ENCODE measurements around the gene MCU.
"Not testable (repeated sequence)": the region's sequence is repeated elsewhere in the genome, so short reads cannot be mapped to it uniquely, and the experiment has no call there.

MCU gene

DNA sequence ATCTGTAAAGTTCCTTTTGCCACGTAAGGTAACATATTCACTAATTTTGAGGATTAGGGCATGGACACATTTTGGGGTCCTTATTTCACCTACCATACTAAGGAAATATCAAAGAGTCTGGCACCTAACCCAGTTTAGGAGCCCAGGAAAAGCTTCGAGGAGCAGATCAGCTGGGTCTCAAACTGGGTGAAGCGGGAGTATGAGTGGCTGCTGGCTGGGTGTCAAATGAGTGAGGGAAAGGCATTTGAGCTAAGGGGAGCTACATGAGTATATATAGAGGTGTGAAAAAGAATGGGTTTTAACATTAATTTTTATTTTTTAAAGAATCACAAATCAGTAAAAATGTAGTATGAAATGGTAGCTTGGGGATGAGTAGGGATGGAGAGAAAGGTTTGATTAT is 71.3 kb downstream of the MCU start:
- DNase-seq: no peak

DNA sequence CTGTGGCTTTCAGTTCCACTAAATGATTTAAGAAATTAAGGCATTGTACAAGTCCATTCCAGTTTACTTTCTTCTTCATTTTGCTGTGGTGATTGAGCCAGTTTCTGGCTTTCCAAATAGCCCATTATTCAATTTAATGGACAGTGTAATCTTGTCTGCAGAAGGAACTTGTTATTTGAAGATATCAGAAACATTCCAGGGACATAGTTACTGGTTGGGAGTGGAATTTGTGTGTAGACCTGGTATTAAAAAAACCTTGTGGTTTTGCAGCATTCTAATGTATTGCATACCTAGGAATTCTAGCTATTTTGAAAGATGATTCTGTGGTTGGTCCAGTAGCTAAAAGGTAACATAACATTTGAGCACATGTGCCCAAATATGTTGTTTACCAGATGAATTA is 72.2 kb downstream of the MCU start:
- no peak for DNase-seq

DNA sequence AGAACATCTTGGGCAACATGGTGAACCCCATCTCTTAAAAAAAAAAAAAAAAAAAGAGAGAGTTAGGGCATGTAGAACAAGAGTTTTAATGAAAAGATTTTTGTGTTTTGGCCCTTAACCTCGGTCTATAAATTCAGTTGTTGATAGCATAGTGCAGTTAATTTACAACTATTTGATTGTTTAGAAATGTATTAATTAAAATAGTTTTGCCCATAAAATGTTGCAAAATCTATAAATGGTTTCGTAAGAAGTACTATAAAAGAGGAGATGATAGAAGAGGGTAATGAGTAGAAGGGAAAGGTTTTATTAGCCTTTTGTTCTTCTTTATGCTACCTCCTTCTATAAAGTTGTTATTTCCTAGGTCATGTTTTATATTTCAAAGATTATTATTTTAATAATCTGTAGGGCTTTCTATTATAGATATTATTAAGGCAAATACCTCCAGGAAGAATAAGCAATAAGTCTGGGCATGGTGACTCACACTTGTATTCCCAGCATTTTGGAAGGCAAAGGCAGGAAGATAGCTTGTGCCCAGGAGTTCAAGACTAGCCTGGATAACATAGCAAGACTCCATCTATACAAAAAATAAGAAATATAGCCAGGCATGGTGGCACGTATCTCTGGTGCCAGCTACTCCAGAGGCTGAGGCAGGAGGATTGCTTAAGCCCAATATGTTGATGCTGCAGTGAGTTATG is 73.3 kb downstream of the MCU start:
- DNase-seq: no peak

DNA sequence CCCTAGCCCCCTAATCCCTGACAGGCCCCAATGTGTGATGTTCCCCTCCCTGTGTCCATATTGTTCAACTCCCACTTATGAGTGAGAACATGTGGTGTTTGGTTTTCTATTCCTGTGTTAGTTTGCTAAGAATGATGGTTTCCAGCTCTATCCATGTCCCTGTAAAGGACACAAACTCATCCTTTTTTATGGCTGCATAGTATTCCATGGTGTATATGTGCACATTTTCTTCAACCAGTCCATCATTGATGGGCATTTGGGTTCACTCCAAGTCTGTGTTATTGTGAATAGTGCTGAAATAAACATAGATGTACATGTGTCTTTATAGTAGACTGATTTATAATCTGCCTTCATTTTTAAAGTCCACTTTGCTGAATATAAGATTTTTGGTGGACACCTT is 79.3 kb downstream of the MCU start:
- not testable (repeated sequence) for DNase-seq

DNA sequence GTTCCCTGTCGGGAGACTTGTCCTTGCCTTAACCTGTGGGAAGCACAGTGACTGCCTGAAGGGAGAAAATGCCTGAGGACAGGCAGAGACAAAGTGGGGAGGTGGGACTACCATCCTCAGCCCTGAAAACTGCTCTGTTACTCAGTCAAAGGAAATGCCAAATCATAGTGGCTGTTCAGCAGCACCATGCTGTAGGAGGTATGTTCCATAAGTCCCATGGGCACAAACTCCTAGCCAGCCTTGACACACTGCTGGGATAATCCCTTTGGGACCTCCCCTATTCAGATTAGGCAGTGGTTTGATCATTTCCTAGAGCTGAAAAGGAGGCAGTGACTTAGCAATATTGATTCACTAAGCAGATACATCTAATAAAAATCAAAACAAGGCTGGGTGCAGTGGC is 80.1 kb downstream of the MCU start:
- no peak for DNase-seq

DNA sequence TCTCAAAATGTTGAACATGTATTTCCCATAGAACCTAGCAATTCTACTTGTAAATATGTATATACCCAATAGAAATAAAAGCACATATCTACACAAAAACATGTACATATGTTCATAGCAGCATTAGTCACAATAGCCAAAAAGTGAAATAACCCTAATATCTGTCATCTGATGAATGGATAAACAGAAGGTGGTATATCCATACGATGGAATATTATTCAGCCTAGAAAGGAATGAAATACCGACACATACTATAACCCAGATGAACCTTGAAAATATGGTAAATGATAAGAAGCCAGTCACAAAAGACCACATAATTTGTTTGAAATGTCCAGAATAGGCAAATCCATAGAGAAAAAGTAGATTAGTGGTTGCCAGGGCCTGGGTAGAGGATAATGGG is 87.9 kb downstream of the MCU start:
- no peak for DNase-seq

DNA sequence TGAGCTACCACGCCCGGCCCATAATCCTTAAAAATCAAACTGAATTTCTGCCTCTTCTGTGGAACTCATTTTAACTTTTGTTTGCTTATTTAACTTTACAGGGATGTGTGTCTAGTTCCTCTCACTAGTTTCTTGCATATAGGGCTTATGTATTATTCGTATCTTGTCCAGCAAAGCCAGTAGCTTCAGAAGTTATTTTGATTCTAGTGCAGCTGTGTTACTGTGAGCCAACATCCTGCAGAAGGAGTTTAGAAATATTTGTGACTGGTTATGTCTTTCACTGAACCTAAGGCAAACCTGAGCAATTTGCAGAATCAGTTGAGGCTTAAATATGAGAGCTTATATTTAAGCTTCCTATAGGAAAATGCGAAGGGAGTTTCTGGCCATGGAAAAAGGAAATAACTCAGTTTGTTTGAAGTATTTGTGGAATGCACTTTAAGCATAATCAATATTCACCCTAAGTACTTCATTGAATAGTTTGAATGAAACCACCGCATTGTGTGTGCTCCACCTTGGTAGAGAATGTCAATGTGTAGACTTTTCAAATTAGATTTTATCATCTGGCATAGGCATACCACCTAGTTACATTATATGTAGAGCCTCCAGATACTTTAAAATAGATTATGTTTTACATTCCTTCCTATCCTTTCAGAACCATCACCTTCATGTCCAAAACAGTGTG is 90.8 kb downstream of the MCU start:
- no peak for DNase-seq

DNA sequence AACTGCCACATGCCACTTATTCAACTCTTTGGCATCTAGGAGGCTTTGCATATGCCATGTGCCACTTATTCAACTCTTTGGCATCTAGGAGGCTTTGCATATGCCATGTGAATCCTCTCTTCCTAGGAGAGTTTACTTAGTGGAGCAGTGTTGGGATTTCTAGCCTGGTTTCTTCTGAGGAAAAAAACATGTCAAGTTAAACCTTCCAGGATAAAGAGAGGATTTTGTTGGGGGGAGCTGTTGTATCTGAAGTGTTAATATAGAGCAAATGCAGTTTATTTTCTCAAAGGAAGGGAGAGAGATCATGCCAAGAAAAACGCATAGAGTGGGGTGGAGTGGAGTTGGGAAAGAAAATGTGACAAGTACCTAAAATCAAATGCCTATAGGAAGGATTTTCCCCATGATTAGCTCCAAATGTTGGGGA is 91.5 kb downstream of the MCU start:
- DNase-seq: no peak

DNA sequence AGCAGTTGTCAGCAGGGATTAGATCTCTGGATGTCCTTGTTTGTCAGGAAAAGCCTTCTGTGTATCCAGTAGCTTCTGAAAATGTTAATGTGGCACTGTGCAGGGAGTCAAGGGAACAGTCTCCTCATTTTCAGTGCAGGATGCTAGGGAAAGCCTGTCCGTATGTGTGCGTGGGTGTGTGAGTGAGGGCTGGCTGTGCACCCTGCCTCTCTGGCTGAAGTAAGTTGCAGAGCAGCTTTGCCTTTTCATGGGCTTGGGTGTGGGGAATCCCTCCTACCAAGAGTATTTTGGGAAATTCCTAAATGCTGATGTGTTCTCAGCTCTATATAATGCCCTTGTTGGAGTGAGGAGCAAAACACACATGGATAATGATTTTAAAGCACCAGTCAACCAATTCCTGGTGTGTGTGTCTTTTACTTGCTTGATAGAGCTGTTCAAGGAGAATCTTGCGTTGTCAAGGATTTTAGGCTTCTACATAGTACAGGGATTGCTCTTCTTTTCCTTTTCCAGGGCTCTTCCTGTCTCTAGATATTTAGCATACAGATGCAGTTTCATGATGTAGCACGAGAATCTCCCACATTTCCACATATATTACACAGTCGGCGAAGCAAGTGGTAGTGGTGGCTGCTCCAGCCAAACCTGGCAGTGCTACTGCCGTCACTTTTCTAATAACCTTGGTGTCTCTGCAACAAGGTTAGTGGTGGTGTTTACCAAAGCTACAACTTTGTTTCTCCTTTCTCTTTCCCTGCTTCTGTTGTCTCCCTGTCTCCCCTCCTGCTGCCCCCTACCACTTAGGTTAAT is 92.8 kb downstream of the MCU start:
- no peak for DNase-seq

DNA sequence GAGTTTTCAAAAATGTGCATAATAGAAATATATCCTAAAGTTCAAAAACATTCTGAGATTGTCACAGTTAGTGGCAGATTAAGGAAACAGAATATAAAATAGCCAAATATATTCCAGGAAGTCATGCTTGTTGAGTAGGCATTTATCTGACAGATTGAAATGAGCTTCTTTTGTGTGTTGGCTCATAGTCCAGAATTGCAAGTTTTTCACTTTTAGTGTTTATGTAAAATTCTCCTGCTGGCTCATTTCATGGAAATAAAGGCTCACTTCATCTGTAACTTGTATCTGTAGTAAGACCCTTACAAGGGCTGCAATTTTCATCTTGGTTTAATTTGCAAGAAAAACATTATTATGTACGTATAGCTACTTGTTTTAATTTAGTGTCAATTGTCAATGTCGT is 93.5 kb downstream of the MCU start:
- no peak for DNase-seq

DNA sequence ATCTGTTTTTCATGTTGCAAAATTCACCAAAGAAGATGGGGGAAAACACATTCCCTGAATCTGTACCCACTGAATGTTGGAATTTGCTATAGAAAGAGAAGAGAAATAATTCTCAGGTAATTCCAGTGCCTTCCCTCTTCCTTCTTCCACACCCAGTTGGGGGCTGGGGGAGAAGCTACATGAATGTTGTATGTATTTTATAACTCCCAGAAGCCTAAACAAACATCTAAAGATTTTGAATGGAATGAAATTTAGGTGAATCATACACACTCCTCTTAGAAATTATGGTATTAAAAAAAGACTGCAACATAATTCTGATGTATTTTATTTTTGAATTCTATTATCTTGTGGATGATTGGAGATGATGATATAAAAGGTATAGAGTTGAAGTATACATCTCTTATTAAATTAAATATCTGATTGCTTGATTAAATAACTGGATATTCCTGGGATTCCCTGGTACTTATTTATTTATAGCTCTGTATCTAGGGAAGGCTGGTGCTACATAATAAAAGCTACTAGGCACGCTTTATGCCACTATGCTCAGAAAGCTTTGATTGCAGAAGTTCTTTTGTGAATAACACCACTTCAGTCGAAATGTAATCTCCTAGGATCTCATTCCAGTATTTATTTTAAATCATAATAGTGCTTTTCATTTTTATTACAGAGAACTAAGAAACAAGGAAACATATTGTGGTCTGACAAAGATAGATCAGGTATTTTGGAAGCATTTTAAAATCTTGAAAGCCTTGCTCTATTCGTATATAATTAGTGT is 98.5 kb downstream of the MCU start:
- no peak for DNase-seq

DNA sequence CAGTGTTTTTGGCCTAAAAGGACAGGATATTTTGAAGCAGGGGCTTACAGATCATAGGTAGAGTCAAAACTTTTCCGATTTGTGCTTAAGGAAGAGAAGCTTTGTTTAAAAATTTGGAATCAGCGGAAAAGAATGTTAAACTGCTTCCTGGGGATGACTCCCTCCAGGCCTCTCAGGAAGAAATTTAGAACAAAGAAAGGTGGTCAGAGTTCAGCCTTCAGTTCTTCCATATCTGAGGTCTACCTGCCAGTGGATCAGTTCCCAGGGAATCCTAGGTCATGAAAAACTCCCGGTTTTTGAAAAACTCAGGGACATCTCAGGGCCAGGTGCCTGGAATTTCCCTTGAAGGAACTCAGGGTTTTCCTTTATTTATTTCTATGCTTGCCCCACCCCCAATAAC is 100.3 kb downstream of the MCU start:
- no peak for DNase-seq

DNA sequence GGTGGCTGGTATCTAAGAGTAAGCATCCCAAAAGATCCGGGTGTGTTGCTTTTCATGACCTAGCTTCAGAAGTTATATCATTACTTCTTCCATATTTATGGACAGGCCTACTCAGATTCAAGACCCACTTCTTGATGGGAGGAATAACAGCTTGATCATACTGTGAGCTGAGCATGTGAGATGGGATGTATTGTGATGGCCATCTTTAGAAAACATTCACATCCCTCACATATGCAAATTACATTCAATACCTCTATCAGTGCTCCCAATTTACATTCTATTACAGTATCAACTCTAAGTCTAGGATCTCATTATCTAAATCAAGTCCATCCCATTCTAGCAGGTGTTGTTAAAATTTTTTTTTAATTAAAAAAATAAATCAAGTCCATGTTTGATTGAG is 101.8 kb downstream of the MCU start:
- no peak for DNase-seq

DNA sequence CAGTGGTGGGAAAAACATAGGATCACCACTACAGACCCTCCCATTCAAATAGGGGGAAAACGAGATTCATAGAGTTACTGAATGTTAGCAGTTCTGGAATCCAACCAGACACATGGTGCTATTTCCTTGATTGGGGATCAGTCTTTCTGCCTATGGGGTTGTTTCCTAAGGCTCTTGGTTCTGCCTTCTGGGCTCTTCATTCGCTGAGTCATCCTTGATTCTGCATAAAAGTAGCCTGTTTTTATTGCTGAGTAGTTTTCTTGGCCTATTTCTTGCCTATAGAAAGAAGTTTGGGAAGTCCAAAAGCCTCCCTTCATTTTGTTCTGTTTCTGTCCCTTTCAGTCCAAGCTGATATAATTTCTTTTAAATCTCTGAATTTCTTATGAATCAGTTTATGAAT is 102.3 kb downstream of the MCU start:
- DNase-seq: no peak

DNA sequence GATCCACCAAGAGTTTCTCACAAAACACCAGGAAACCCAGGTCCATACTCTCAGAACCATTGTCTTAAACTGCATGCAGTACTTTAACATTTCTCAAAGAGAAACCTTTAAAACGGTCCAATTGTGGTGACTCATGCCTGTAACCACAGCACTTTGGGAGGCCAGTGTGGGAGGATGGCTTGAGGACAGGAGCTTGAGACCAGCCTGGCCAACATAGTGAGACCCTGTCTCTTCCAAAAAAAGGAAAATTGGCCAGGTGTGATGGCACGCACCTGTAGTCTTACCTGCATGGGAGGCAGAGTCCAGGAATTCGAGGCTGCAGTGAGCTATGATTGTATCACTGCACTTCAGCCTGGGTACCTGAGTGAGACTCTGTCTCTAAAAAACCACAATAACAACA is 104.1 kb downstream of the MCU start:
- DNase-seq: no peak

DNA sequence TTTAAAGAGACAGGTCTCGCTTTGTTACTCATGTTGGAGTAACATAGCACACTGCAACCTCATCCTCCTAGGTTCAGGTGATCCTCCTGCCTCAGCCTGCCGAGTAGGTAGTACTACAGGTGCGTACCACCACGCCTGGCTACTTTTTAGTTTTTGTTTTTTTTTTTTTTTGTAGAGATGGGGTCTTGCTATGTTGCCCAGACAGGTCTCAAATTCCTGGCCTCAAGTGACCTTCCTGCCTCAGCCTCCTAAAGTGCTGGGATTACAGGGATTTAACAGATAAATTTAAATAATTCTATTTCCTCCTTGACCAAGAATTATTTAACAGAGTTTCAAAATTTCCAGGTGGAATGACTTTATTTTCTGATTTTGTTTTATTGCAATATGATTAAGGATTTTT is 104.6 kb downstream of the MCU start:
- DNase-seq: no peak

DNA sequence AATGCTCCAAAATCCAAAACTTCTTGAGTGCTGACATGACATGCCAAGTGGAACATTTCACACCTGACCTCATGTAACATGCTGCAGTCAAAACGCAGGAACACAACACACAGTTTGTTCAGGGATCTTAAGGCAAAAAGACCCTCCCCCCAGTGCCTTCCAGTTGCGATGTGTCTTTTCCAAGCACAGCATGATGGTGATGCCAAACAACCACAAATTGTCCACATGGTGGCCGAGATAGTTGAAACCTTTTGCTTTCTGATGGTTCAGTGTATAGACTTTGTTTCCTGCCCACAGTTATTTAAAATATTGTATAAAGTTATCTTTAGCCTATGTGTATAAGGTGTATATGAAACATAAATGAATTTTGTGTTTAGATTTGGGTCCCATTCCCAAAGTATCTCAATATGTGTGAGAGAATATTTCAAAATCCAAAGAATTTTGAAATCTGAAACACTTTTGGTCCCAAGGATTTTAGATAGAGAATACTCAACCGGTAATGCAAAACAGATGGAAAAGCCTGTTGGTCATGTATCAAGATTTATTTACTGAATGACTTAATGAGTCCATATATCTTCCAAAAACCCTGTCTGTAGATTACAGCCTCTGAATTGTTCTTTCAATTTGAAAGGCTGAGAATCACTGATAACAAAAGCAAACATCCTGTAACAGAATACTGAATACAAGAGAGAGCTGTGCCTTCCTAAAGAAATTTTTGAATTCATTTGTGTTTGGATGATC is 108.2 kb downstream of the MCU start:
- DNase-seq: no peak

DNA sequence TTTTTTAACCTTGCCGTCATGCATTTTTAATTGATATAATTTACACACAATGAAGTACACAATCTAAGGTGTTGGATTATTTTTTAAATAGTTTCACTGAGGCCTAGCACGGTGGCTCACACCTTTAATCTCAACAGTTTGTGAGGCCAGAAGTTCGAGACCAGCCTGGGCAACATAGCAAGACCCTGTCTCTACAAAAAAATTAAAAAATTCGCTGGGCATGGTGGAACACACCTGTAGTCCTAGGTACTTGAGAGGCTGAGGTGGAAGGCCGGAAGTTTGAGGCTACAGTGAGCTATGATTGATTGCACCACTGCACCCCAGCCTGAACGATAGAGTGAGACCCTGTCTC is 108.8 kb downstream of the MCU start:
- no peak for DNase-seq

DNA sequence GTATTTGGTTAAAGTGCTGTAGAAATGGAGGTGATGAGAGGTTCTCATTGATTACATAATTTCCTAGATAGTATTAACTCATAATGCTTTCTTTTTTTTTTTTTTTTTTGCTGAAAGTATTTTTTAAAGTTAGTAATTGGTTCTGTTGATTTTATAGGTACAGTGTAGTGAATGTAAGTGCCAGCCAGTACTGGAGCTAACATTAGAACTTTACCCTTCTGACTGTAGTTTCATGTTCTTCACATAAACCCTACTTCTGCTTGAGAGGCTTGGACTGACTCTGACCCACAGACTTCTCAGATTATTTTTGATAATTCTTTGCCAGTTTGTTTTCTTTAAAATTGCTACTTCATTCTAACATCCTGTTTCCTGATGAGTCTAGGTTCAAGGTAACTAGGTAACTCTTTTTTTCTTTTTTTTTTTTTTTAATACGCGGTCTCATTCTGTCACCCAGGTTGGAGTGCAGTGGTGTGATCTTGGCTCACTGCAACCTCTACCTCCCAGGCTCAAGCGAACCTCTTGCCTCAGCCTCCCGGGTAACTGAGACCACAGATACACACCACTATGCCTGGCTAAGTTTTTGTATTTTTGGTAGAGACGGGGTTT is 109.4 kb downstream of the MCU start:
- DNase-seq: no peak

DNA sequence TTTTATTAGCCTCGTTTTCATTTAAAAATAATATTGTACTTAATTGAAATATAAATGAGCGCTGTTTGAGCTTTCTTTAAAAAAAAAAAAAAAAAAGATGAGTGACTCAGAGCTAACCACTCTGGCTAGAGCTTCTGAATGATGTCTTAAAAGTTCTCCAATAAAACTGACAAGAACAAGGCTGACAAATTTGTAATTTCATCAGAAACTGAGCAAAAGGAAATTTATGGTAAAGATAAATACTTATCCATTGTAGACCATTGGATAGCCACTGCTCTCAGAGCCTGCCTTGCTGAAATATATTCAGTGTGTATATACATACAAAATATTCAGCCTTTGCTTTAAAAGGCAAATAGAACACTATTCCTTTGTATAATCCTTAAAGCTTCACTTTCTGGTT is 110.4 kb downstream of the MCU start:
- DNase-seq: no peak

DNA sequence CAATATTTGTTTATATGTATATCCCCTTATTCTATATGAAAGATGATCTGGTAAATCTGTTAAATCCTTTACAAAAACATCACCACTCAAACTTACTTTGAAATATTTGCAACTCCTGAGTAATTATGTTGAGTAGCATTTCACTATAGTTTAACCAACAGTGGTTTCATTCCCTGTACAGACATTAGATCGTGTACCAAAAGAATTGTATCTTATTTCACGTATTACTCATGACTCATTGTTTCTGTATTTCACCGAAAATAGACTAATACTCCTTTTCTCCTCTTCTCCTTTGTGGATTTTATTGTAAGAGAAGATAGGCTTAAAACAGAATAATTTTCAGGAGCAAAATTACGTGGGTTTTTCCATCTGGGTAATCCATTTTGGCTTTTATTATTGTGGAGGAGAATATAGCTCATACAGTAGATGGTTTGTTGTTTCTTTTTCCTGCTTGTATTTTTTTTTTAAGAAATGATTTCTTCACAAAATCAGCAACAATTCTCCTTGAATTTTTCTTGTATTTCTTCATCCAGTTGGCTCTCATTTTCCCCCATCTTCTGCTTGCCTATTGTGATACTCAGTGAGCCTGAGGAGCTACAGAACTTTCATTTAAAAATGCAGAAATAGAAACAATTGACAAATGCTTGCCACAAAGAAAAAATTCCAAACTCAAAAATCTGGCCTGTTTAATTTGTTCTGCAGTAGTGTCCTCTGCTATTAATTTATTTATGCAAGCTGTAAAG is 111.0 kb downstream of the MCU start:
- no peak for DNase-seq

DNA sequence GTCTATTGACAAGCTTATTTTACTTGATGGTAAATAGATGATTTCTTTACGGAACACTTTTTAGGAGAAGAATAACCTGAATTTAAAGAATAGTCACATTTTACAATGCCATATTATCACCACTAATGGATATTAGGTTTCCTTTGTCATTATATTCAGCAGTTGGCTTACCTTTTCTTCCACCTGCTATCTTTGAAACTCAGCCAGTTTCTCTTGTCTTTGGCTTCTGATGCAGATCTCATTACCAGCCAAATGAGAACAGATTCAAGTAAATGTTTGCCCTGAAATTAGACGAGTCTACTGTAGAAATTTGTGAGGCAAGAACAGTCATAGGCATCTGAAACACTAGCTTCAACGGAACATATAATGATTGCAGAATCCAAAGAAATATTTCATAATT is 116.1 kb downstream of the MCU start:
- DNase-seq: no peak
